Activated CD8-positive, alpha-beta T cell treated with anti-CD3 and anti-CD28 coated beads, Interleukin-2, amount 10 ng/mL, durations not matched to agents 7 days and 5 days (primary cell): Measurements from ENCODE around the gene JADE2. TPM values are rescaled to one million over a fixed set of nuclear protein-coding genes. Genes with fewer than 3 reads are reported as not detected.
A peak's percentile ranks its signal among the peaks of the same experiment; 100 is the strongest.

Source experiments
- ATAC-seq: fragments of 150-1000 bp; cut with Tn5 transposase; one replicate; pipeline ENCODE4 v1.10.0; 2021; ENCODE audit warnings: moderate library complexity
- CTCF ChIA-PET: fragments of 350-600 bp; sonication (Branson Sonifier 250); formaldehyde crosslinking; loops from one replicate; lab custom pipeline; 2021; ENCODE audit warnings: antibody characterized with exemption; lab: Charles Lee
- POLR2A ChIA-PET: fragments of 350-600 bp; sonication (Branson Sonifier 250); formaldehyde crosslinking; loops from one replicate; lab custom pipeline; 2021; ENCODE audit warnings: antibody characterized with exemption; lab: Charles Lee
- DNase-seq: peaks from one replicate; pipeline ENCODE4 v3.0.0-alpha.2; 2020
- H3K27ac Mint-ChIP-seq: one replicate; pipeline ENCODE4 v1.8.0; 2021; ENCODE audit warnings: mild to moderate bottlenecking, mixed read lengths
- H3K27me3 Mint-ChIP-seq: one replicate; pipeline ENCODE4 v1.8.0; 2021; ENCODE audit warnings: low read depth, mixed read lengths
- H3K36me3 Mint-ChIP-seq: one replicate; pipeline ENCODE4 v1.8.0; 2021; ENCODE audit warnings: low read depth, mixed read lengths
- H3K4me1 Mint-ChIP-seq: one replicate; pipeline ENCODE4 v1.8.0; 2021; ENCODE audit warnings: low read depth, mixed read lengths
- H3K4me3 Mint-ChIP-seq: one replicate; pipeline ENCODE4 v1.8.0; 2021; ENCODE audit warnings: mild to moderate bottlenecking, mixed read lengths
- H3K9me3 Mint-ChIP-seq: one replicate; pipeline ENCODE4 v1.8.0; 2022; ENCODE audit warnings: mixed read lengths; ENCODE audit not compliant: insufficient read depth
- total RNA-seq, 2 experiments: library from RNA; stranded (reverse); gene quantifications; one replicate each; pipeline ENCODE4 v1.2.3, GENCODE V29; 2021

Gene JADE2
- 10 to 100 TPM; 79.9 to 86.0 TPM for total RNA-seq

DNA sequence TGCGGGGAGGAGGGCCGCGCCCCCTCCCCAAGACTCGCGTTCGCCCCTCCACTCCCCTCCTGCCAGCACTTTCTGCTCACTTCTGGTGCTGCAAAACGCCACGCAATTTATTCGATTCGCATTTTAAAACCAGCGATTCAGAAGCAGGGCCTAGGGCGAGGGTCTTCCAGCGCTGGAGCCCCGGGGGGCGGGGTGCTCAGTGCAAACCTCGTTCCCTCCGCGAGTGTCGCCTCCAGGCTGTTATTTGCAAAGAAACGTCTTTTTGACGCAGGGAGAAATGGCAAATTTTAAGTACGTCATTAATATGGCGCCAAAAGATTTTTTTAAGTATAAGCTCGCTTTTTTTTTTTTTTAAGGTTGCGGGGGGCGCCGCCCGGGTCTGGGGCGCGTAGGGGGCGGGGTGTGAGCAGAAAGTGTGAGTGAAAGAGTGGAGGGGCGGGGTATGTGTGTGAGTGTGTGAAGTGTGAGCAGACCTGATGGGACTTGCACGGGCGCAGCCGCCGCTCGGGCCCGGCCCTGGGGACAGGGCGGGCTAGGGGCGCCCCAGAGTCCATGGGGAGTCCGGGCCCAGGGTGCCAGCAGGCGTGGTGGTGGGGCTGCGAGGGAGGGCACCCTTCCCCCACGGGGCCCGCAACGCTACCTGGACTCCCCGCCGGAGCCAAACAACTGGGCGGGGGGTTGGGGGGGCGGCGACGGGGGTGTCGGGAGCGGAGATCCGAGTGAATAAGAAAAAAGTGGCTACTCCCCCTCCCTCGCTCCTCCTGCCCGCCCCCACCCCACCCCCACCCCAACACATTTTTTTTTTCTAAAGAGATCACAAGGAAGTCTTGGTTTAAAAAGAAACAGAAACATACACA lies at the start of gene JADE2:
JADE2 (plus strand) TSS at position 845 of the 857 bp plus-strand sequence. CDS start 10,188 bp downstream, outside the sequence.
- no peaks in the 10 kb centered on the region for H3K9me3 Mint-ChIP-seq

DNA sequence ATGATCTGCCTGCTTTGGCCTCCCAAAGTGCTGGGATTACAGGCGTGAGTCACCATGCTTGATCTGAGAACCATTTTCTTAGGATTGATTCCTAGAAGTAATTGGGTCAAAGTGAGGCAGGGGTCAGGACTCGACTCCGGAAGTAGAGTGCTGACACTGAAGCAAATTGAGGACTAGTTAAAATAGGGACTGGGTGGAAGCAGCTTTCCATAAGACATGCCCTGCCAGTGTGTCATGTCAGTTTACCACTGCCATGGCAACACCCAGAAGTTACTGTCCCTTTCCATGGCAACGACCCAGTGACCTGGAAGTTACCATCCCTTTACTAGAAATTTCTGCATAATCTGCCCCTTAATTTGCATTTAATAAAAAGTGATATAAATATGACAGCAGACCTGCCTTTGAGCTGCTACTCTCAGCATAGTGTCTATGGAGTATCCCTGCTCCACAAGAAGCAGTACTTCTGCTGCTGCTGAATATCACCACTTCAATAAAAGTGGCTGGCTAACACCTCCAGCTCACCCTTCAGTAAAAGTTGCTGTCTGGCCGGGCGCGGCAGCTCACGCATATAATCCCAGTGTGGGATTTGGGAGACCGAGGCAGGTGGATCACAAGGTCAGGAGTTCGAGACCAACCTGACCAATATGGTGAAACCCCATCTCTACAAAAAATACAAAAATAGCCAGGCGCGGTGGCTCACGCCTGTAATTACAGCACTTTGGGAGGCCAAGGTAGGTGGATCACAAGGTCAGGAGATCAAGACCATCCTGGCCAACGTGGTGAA lies 47.8 kb upstream of the JADE2 start:
- no peak overlapping the region for H3K27ac Mint-ChIP-seq
- H3K4me3 Mint-ChIP-seq = no peak overlapping the region
- POLR2A ChIA-PET = interaction anchor here (0.7 kb wide), 1 partner anchor 153 kb away, joined by 3 read pairs; no protein-coding TSS in a partner anchor
- no peaks in the 10 kb centered on the region for H3K36me3 Mint-ChIP-seq
- H3K27me3 Mint-ChIP-seq = peaks cover 6% of the 10 kb centered on the region
- CTCF ChIA-PET = interaction anchor here (1.2 kb wide), 1 partner anchor 86 kb away, joined by 3 read pairs; no protein-coding TSS in a partner anchor
- no peaks in the 10 kb centered on the region for H3K4me1 Mint-ChIP-seq
- DNase-seq = no peak
- ATAC-seq = no peak
- H3K9me3 Mint-ChIP-seq = peaks cover 3% of the 10 kb centered on the region

More for the DNA sequence above, at the start of gene JADE2:
- Mint-ChIP-seq H3K4me3 (peak within 1 kb of the TSS; percentile 88), H3K27ac (peak within 1 kb of the TSS; percentile 98), H3K36me3 (peaks cover 5% of the 10 kb centered on the region), H3K27me3 (peaks cover 15% of the 10 kb centered on the region), H3K4me1 (peaks cover 31% of the 10 kb centered on the region)
- ChIA-PET CTCF (interaction anchor here (1.0 to 3.4 kb wide), 2 partner anchors 62 to 221 kb away, joined by 3 to 12 read pairs; no protein-coding TSS in a partner anchor), POLR2A (interaction anchor here (0.5 to 6.4 kb wide), 37 partner anchors 9 to 886 kb away, joined by 3 to 45 read pairs (median 4); partner anchors contain the start of genes CDKL3, CDKN2AIPNL, DDX46 and SKP1)
- DNase-seq = peak; percentile 80
- peak; percentile 61 for ATAC-seq

GRCh38 chr5:134479839-134480238 lies 45.6 kb upstream of the JADE2 start:
- peaks cover 3% of the 10 kb centered on the region for H3K27me3 Mint-ChIP-seq
- no peaks in the 10 kb centered on the region for H3K4me1 Mint-ChIP-seq
- ChIA-PET CTCF (interaction anchor here (1.5 kb wide), 1 partner anchor 98 kb away, joined by 3 read pairs; no protein-coding TSS in a partner anchor), POLR2A (interaction anchor here (0.6 kb wide), 1 partner anchor 22 kb away, joined by 3 read pairs; no protein-coding TSS in a partner anchor)
- no peaks in the 10 kb centered on the region for H3K9me3 Mint-ChIP-seq
- DNase-seq (no peak), ATAC-seq (no peak)
- H3K27ac Mint-ChIP-seq = no peak overlapping the region
- no peaks in the 10 kb centered on the region for H3K36me3 Mint-ChIP-seq
- H3K4me3 Mint-ChIP-seq = no peak overlapping the region

DNA sequence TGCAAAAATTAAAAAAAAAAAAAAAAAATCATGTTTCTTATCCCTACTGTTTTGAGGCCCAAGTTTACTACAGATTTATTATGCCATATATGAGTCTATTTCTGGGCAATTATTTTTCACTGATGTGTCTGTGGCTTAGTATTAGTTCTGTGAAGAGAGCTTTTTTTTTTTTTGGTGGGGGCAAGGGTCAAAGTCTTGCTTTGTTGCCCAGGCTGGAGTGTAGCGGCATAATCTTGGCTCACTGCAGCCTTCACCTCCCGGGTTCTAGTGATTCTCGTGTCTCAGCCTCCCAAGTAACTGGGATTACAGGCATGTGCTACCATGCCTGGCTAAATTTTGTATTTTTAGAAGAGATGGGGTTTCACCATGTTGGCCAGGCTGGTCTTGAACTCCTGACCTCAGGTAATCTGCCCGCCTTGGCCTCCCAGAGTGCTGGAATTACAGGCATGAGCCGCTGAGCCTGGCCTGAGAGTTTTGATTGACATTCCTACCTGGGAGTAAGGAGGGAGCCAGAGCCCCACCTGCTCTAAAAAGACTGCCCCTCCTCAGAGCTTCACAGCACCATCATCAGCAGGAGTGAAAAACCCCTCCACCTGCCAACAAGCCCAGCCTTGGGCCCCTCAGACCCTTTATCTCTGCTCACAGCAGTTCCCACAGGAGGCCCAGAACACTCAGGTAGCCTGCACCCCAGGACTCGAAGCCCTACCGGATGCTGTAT lies 36.1 kb upstream of the JADE2 start:
- ChIA-PET CTCF (no interaction called here), POLR2A (no interaction called here)
- H3K27ac Mint-ChIP-seq = no peak overlapping the region
- H3K4me3 Mint-ChIP-seq = no peak overlapping the region
- no peaks in the 10 kb centered on the region for H3K4me1 Mint-ChIP-seq
- no peak for ATAC-seq
- H3K36me3 Mint-ChIP-seq = no peaks in the 10 kb centered on the region
- no peaks in the 10 kb centered on the region for H3K27me3 Mint-ChIP-seq
- DNase-seq = no peak
- H3K9me3 Mint-ChIP-seq = no peaks in the 10 kb centered on the region

DNA sequence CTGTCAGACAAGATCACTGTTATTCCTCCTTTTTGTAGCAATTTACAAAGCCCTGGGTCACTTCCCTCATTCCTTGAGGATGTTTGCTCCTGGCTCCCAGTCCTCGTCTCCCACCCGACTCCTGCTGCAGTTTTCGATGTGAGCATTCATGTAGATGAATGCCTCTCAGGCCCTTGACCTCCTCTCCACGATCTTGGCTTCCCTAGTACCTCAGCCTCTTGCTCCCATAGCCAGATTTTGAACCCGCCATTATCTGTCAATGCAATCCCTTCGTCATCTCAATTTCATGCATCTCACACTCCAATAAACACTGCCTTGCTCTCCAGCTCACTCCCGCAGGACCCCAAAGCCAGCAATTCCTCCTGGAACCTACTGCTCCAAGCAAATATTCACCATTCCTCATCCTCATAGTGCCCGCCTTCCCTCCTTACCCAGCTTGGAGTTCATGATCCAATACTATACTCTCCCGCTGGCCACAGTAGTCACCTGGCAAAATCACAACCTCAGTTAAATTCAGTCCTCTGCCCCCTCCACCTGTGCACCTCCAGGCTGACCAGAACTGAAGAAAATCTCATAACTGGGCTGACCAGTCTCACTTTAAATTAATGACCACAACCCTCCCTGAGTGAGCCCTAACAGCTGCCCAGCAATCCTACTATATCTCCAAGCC lies 35.1 kb upstream of the JADE2 start:
- ChIA-PET POLR2A (no interaction called here), CTCF (no interaction called here)
- Mint-ChIP-seq H3K27ac (no peak overlapping the region), H3K4me3 (no peak overlapping the region), H3K27me3 (no peaks in the 10 kb centered on the region), H3K4me1 (no peaks in the 10 kb centered on the region), H3K9me3 (no peaks in the 10 kb centered on the region), H3K36me3 (no peaks in the 10 kb centered on the region)
- ATAC-seq (no peak), DNase-seq (no peak)

GRCh38 chr5:134490925-134491271 lies 34.6 kb upstream of the JADE2 start:
- H3K9me3 Mint-ChIP-seq = no peaks in the 10 kb centered on the region
- ATAC-seq (no peak), DNase-seq (no peak)
- no peak overlapping the region for H3K27ac Mint-ChIP-seq
- H3K36me3 Mint-ChIP-seq = no peaks in the 10 kb centered on the region
- H3K4me3 Mint-ChIP-seq = no peak overlapping the region
- CTCF ChIA-PET = no interaction called here
- POLR2A ChIA-PET = no interaction called here
- no peaks in the 10 kb centered on the region for H3K4me1 Mint-ChIP-seq
- H3K27me3 Mint-ChIP-seq = no peaks in the 10 kb centered on the region

DNA sequence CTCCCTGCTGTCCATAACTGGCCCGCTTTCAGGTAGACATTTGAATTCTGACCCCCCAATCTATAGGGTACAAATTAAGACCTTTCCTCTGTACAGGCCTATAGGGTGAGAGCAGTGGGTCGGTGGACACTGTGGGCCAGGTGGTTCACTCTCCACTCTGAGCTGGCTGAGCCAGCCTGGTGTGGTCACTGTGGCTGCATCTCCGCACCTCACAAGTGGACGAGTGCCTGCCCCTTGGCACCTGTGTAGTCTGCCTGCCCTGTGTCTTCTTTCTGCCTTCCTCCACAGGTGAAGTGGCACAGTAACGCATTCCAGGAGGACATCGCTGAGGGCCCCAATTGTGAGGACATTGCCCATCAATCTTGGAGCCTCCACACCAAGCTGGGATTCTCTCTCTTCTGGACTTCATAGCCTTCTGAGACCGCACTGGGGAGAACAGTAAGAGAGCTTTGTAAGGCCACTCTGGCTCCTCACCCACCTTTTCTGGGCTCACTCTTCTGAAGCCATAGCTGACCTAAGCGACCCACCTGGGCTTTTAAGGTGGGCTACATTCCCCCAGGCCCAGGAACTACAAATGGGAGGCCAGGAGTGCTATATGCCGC lies 33.5 kb upstream of the JADE2 start:
- Mint-ChIP-seq H3K4me1 (no peaks in the 10 kb centered on the region), H3K27me3 (no peaks in the 10 kb centered on the region), H3K9me3 (no peaks in the 10 kb centered on the region), H3K27ac (no peak overlapping the region), H3K4me3 (no peak overlapping the region), H3K36me3 (no peaks in the 10 kb centered on the region)
- ATAC-seq = no peak
- ChIA-PET CTCF (interaction anchor here (1.5 kb wide), 1 partner anchor 10 kb away, joined by 3 read pairs; no protein-coding TSS in a partner anchor), POLR2A (no interaction called here)
- DNase-seq = no peak

DNA sequence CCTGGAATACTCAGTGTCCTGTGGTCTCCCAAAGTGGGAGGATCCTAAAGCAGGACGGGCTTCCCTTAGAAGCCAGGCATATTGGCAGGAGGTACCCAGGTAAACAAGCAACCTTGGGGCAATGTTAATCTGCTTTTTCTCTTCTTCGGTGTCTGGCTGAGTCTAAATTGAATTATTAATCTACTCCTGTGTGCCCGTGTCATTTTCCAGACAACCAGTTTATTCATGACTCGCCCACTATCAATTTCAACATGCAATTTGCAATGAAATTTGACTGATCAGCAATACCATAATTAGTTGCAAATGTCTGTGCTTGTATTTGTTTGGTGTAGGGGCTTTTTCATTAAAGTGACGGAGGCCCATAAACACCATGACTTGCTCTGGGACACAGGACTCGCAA lies 32.9 kb upstream of the JADE2 start:
- ChIA-PET POLR2A (interaction anchor here (0.6 kb wide), 1 partner anchor 328 kb away, joined by 3 read pairs; no protein-coding TSS in a partner anchor), CTCF (interaction anchor here (1.5 kb wide), 1 partner anchor 9 kb away, joined by 3 read pairs; no protein-coding TSS in a partner anchor)
- no peaks in the 10 kb centered on the region for H3K9me3 Mint-ChIP-seq
- no peak for DNase-seq
- no peak overlapping the region for H3K27ac Mint-ChIP-seq
- no peak overlapping the region for H3K4me3 Mint-ChIP-seq
- H3K4me1 Mint-ChIP-seq = no peaks in the 10 kb centered on the region
- no peaks in the 10 kb centered on the region for H3K27me3 Mint-ChIP-seq
- H3K36me3 Mint-ChIP-seq = no peaks in the 10 kb centered on the region
- ATAC-seq = no peak

- POLR2A ChIA-PET = no interaction called here
- CTCF ChIA-PET = interaction anchor here (1.2 to 1.9 kb wide), 3 partner anchors 8 to 80 kb away, joined by 3 to 5 read pairs (median 3); no protein-coding TSS in a partner anchor
- Mint-ChIP-seq H3K4me1 (no peaks in the 10 kb centered on the region), H3K36me3 (no peaks in the 10 kb centered on the region), H3K27ac (no peak overlapping the region), H3K4me3 (no peak overlapping the region), H3K27me3 (no peaks in the 10 kb centered on the region), H3K9me3 (no peaks in the 10 kb centered on the region)
- DNase-seq (no peak), ATAC-seq (no peak)
Observed at GRCh38 chr5:134493461-134494055, 31.9 kb upstream of the JADE2 start.

- no peak for ATAC-seq
- H3K36me3 Mint-ChIP-seq = no peaks in the 10 kb centered on the region
- DNase-seq = no peak
- H3K4me3 Mint-ChIP-seq = no peak overlapping the region
- no peaks in the 10 kb centered on the region for H3K4me1 Mint-ChIP-seq
- POLR2A ChIA-PET = interaction anchor here (0.8 kb wide), 1 partner anchor 29 kb away, joined by 3 read pairs; no protein-coding TSS in a partner anchor
- no peaks in the 10 kb centered on the region for H3K9me3 Mint-ChIP-seq
- H3K27ac Mint-ChIP-seq = no peak overlapping the region
- CTCF ChIA-PET = interaction anchor here (1.1 to 1.9 kb wide), 3 partner anchors 9 to 83 kb away, joined by 3 to 5 read pairs (median 4); partner anchors contain the start of gene CDKN2AIPNL
- no peaks in the 10 kb centered on the region for H3K27me3 Mint-ChIP-seq
Observed at GRCh38 chr5:134494780-134495179, 30.7 kb upstream of the JADE2 start.
